ENCODE data around the gene P3H1.

- TF ChIP-seq, protein P1, sequence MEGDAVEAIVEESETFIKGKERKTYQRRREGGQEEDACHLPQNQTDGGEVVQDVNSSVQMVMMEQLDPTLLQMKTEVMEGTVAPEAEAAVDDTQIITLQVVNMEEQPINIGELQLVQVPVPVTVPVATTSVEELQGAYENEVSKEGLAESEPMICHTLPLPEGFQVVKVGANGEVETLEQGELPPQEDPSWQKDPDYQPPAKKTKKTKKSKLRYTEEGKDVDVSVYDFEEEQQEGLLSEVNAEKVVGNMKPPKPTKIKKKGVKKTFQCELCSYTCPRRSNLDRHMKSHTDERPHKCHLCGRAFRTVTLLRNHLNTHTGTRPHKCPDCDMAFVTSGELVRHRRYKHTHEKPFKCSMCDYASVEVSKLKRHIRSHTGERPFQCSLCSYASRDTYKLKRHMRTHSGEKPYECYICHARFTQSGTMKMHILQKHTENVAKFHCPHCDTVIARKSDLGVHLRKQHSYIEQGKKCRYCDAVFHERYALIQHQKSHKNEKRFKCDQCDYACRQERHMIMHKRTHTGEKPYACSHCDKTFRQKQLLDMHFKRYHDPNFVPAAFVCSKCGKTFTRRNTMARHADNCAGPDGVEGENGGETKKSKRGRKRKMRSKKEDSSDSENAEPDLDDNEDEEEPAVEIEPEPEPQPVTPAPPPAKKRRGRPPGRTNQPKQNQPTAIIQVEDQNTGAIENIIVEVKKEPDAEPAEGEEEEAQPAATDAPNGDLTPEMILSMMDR (conservative IDR thresholded peaks at IDR 0.05): peak; percentile 90
- TF ChIP-seq ZFX (IDR thresholded peaks at IDR 0.05): no peak
Measured at GRCh38 chr1:42756956-42757891, 9.6 kb downstream of the P3H1 start.
